DOHH2 (cell line): ENCODE data around the gene GGA1.

Source experiments
- H3F3A ChIP-seq: fragments of 200-600 bp; sonication (generic), shearing (Covaris generic); 2 replicates; pipeline ENCODE4 v1.6.0; 2016; ENCODE audit warnings: antibody characterized with exemption, mild to moderate bottlenecking; ENCODE audit not compliant: control insufficient read depth, insufficient read depth
- H3K27ac ChIP-seq: fragments of 200-600 bp; sonication (generic); 2 replicates; pipeline ENCODE4 v1.5.1; 2014; ENCODE audit warnings: low read depth, mild to moderate bottlenecking, low read length, moderate library complexity
- H3K27me3 ChIP-seq: fragments of 200-600 bp; sonication (generic); 2 replicates; pipeline ENCODE4 v1.6.1; 2014; ENCODE audit warnings: mild to moderate bottlenecking, low read length, mixed read lengths; ENCODE audit not compliant: control insufficient read depth
- H3K36me3 ChIP-seq: fragments of 200-600 bp; sonication (generic); 2 replicates; pipeline ENCODE4 v1.6.1; 2014; ENCODE audit warnings: mild to moderate bottlenecking, low read length, moderate library complexity, mixed read lengths; ENCODE audit not compliant: control insufficient read depth
- H3K4me1 ChIP-seq: fragments of 200-600 bp; sonication (generic); 2 replicates; pipeline ENCODE4 v1.6.1; 2014; ENCODE audit warnings: mild to moderate bottlenecking, low read length, mixed read lengths; ENCODE audit not compliant: control insufficient read depth
- H3K4me2 ChIP-seq: fragments of 200-600 bp; sonication (generic); 2 replicates; pipeline ENCODE4 v1.6.0; 2014; ENCODE audit warnings: mild to moderate bottlenecking, low read length, moderate library complexity
- H3K4me3 ChIP-seq: fragments of 200-600 bp; sonication (generic); 2 replicates; pipeline ENCODE4 v1.5.1; 2014; ENCODE audit warnings: mild to moderate bottlenecking, low read length, mixed read lengths
- H3K79me2 ChIP-seq: fragments of 200-600 bp; sonication (generic); 2 replicates; pipeline ENCODE4 v1.6.1; 2014; ENCODE audit warnings: mild to moderate bottlenecking, low read length, mixed read lengths; ENCODE audit not compliant: control insufficient read depth
- H3K9me2 ChIP-seq: fragments of 200-600 bp; sonication (generic); replicated peaks from 2 replicates; pipeline ENCODE4 v1.6.1; 2014; ENCODE audit warnings: mild to moderate bottlenecking, low read length, mixed read lengths; ENCODE audit not compliant: control insufficient read depth
- H3K9me3 ChIP-seq: fragments of 200-600 bp; sonication (generic); 2 replicates; pipeline ENCODE4 v1.6.1; 2014; ENCODE audit warnings: antibody characterized with exemption, low read length, mixed read lengths; ENCODE audit not compliant: control insufficient read depth, insufficient read depth
- H4K20me1 ChIP-seq: fragments of 200-600 bp; sonication (generic); 2 replicates; pipeline ENCODE4 v1.6.0; 2014; ENCODE audit warnings: low read depth, mild to moderate bottlenecking, antibody characterized with exemption, low read length, moderate library complexity; ENCODE audit not compliant: control insufficient read depth, insufficient read depth
- EZH2phosphoT487 ChIP-seq: fragments of 200-600 bp; sonication (generic); IDR thresholded peaks from 2 replicates; pipeline ENCODE4 v1.6.1; 2017; ENCODE audit warnings: borderline replicate concordance, mild to moderate bottlenecking, antibody characterized with exemption, low read length, moderate library complexity, mixed read lengths
- TF ChIP-seq, protein P1 (sequence below): fragments of 200-600 bp; sonication (generic); IDR thresholded peaks from one replicate; pipeline ENCODE4 v1.5.1; 2014; ENCODE audit warnings: antibody characterized with exemption, mild to moderate bottlenecking, low read depth, low read length; ENCODE audit not compliant: poor library complexity, severe bottlenecking

GGA1 gene

DNA sequence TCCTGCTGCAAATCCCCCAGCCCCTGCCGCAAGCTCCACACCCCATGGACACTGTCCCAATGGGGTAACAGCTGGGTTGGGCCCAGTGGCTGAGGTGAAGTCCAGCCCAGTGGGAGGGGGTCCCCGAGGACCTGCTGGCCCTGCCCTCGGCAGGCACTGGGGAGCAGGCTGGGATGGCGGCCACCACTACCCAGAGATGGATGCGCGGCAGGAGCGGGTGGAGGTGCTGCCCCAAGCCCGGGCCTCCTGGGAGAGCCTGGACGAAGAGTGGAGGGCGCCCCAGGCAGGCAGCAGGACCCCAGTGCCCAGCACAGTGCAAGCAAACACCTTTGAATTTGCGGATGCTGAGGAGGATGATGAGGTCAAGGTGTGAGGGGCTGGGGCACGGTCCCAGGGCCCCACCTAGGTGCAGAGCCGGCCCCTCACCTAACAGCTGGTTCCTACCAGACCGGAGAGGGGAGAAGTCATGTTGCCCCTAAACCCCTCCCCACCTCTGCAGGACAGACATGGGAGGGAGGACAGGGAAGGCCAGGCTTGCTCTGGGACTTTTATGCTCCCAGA lies 40.1 kb upstream of the GGA1 start:
- H3K4me3 ChIP-seq = no peak overlapping the region
- H3K36me3 ChIP-seq = no peaks in the 10 kb centered on the region
- H3K9me3 ChIP-seq = no peaks in the 10 kb centered on the region
- TF ChIP-seq, protein P1, sequence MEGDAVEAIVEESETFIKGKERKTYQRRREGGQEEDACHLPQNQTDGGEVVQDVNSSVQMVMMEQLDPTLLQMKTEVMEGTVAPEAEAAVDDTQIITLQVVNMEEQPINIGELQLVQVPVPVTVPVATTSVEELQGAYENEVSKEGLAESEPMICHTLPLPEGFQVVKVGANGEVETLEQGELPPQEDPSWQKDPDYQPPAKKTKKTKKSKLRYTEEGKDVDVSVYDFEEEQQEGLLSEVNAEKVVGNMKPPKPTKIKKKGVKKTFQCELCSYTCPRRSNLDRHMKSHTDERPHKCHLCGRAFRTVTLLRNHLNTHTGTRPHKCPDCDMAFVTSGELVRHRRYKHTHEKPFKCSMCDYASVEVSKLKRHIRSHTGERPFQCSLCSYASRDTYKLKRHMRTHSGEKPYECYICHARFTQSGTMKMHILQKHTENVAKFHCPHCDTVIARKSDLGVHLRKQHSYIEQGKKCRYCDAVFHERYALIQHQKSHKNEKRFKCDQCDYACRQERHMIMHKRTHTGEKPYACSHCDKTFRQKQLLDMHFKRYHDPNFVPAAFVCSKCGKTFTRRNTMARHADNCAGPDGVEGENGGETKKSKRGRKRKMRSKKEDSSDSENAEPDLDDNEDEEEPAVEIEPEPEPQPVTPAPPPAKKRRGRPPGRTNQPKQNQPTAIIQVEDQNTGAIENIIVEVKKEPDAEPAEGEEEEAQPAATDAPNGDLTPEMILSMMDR = no peak
- no peak for TF ChIP-seq EZH2phosphoT487
- no peaks in the 10 kb centered on the region for H3K79me2 ChIP-seq
- H3K9me2 ChIP-seq = no peaks in the 10 kb centered on the region
- peaks cover 27% of the 10 kb centered on the region for H3K27me3 ChIP-seq
- no peak overlapping the region for H3K4me2 ChIP-seq
- H3K4me1 ChIP-seq = peaks cover 11% of the 10 kb centered on the region
- no peaks in the 10 kb centered on the region for H3F3A ChIP-seq
- no peaks in the 10 kb centered on the region for H4K20me1 ChIP-seq
- H3K27ac ChIP-seq = no peak overlapping the region

DNA sequence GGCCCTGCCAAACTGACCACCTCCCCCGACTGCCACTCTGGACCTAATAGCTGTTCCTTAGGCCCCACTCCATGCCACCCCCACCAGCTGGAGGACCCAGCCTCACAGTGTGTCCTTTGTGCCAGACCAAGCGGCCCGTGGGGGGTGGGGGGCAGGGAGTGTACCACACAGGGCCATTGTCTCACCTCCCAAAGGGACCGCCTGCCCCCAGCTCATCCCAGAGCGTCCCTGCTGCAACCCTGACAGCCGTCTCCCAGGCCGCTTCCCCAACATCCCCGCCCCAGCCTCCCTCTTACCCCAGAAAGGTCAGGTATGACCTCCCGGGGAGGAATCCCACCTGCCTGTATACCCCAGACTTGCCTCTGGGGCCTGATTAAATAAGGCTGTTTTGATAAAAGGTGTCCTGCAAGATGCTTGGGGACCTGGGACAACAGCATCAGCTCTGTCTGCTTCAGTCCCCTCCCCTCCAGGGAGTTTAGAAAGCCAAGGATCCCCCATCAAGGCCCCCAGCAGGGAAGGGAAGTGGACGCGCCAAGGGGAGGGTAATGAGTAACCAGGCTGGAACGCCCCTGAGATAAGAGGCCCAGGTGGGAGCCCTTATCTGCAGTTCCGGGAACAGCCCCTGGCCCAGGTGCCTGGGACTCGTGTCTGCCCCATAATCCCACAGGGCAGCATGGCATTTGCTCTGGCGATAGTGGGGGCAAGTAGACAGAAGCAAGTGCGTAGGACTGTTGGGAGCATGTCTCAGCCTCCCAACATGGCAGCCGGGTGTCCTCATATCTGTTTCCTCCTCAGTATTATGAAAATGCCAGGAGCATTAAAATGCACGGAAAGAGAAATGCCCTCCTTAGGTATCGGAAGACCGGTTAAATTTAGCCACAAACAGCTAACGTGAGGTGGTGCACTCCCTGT lies 39.4 kb upstream of the GGA1 start:
- H3K27ac ChIP-seq = no peak overlapping the region
- H3K4me1 ChIP-seq = peaks cover 11% of the 10 kb centered on the region
- no peaks in the 10 kb centered on the region for H4K20me1 ChIP-seq
- H3K4me2 ChIP-seq = no peak overlapping the region
- TF ChIP-seq, protein P1 = no peak
- no peak for TF ChIP-seq EZH2phosphoT487
- no peaks in the 10 kb centered on the region for H3K9me2 ChIP-seq
- no peaks in the 10 kb centered on the region for H3F3A ChIP-seq
- no peaks in the 10 kb centered on the region for H3K36me3 ChIP-seq
- H3K9me3 ChIP-seq = no peaks in the 10 kb centered on the region
- H3K27me3 ChIP-seq = peaks cover 27% of the 10 kb centered on the region
- no peaks in the 10 kb centered on the region for H3K79me2 ChIP-seq
- no peak overlapping the region for H3K4me3 ChIP-seq

DNA sequence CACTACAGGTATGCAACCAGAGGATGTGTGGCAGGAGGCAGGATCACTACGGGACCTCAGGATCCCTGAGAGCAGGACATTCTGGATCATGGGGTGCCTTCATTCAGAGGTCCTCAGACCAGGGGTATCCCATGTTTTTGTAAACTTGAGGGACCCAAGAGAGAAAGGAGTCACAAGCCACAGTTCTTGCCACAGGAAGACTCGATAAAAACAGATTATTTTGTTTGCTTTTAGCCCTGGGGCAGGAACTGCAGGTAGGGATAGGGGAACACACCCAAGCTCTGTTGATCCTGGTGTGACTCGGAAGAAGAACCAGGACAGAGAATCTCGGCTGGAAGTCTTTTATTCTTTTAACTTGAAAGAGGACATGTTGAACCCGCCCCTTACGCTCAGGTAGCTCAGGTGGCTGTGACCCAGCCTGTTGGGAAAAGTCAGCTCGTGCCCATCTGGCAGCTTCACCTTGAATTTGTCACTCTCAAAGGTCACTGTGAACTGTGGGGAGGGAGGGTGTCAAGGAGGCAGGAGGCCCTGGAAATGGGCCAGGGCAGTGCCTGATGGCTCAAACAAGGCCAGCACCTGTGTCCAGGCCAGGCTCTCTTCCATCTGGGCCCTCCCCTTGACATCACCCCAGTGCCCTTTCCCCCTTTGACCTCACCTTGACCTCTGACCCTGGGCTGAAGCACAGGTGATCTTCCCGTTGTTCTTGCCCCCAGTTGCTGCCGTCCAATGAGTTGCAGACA lies 38.5 kb upstream of the GGA1 start:
- Histone ChIP-seq H3F3A (no peaks in the 10 kb centered on the region), H3K4me3 (no peak overlapping the region), H3K27ac (no peak overlapping the region), H4K20me1 (no peaks in the 10 kb centered on the region), H3K36me3 (no peaks in the 10 kb centered on the region), H3K4me2 (no peak overlapping the region), H3K27me3 (peaks cover 27% of the 10 kb centered on the region), H3K9me3 (no peaks in the 10 kb centered on the region), H3K9me2 (no peaks in the 10 kb centered on the region), H3K4me1 (peaks cover 11% of the 10 kb centered on the region), H3K79me2 (no peaks in the 10 kb centered on the region)
- TF ChIP-seq, protein P1 = no peak
- no peak for TF ChIP-seq EZH2phosphoT487
